ENCODE results near the gene TMEM231. TPM values are rescaled to one million over a fixed set of nuclear protein-coding genes. Genes with fewer than 3 reads are reported as not detected.
A peak's percentile ranks its signal among the peaks of the same experiment; 100 is the strongest.

Gene TMEM231
- total RNA-seq: 10 to 100 TPM in 2 of 4 donors, 1 to 10 TPM in 2; 6.0 to 11.9 (median 9.3) TPM

GRCh38 chr16:75555707-75556430 lies at the start of gene TMEM231:
TSS of gene TMEM231 (minus strand) at chr16:75556252. CDS start at chr16:75556209, 43 bp downstream.
- Histone ChIP-seq H3K4me1 (peaks cover 24% of the 10 kb centered on the region), H3K9me3 (no peaks in the 10 kb centered on the region), H3K4me3 (peak within 1 kb of the TSS; percentile 68), H3K27ac (peak within 1 kb of the TSS; percentile 73), H3K27me3 (no peaks in the 10 kb centered on the region), H3K36me3 (no peaks in the 10 kb centered on the region)
- no peak for TF ChIP-seq POLR2AphosphoS5 (IDR thresholded peaks at IDR 0.05)
- no peak for TF ChIP-seq EP300 (IDR thresholded peaks at IDR 0.05)
- no peak for TF ChIP-seq CTCF (IDR thresholded peaks at IDR 0.05)
- DNase-seq (ENCODE audit: low spot score in 2 of 2): peak; percentile 98 to 99
- 0% methylated on average over 45 of the region's 75 CpGs for WGBS

- WGBS: 74% methylated on average over 4 of the region's 4 CpGs
- H3K9me3 ChIP-seq: no peaks in the 10 kb centered on the region
- peaks cover 80% of the 10 kb centered on the region for H3K36me3 ChIP-seq
- H3K27me3 ChIP-seq: no peaks in the 10 kb centered on the region
- H3K4me3 ChIP-seq: no peak overlapping the region
- TF ChIP-seq POLR2A (IDR thresholded peaks at IDR 0.05) (no peak), CTCF (IDR thresholded peaks at IDR 0.05) (no peak), POLR2AphosphoS5 (IDR thresholded peaks at IDR 0.05) (no peak)
- DNase-seq (ENCODE audit: low spot score in 2 of 2): peak in 1 of 2 donors; percentile 11
- no peaks in the 10 kb centered on the region for H3K4me1 ChIP-seq
- H3K27ac ChIP-seq: no peak overlapping the region
These were observed 47.2 kb upstream of the TMEM231 start for GRCh38 chr16:75603241-75603640.

GRCh38 chr16:75599452-75600277 lies 43.6 kb upstream of the TMEM231 start:
- WGBS: 87% methylated on average over 5 of the region's 6 CpGs
- H3K4me3 ChIP-seq: no peak overlapping the region
- no peaks in the 10 kb centered on the region for H3K4me1 ChIP-seq
- peaks cover 65% of the 10 kb centered on the region for H3K36me3 ChIP-seq
- no peak overlapping the region for H3K27ac ChIP-seq
- no peaks in the 10 kb centered on the region for H3K27me3 ChIP-seq
- peak in 1 of 2 donors; percentile 25 for DNase-seq (ENCODE audit: low spot score in 2 of 2)
- TF ChIP-seq POLR2AphosphoS5 (IDR thresholded peaks at IDR 0.05): no peak
- no peak for TF ChIP-seq POLR2A (IDR thresholded peaks at IDR 0.05)
- TF ChIP-seq EP300 (IDR thresholded peaks at IDR 0.05): no peak
- TF ChIP-seq CTCF (IDR thresholded peaks at IDR 0.05): no peak
- no peaks in the 10 kb centered on the region for H3K9me3 ChIP-seq

GRCh38 chr16:75593825-75594820 lies 38.1 kb upstream of the TMEM231 start:
- peaks cover 22% of the 10 kb centered on the region for H3K36me3 ChIP-seq
- no peak overlapping the region for H3K4me3 ChIP-seq
- H3K27ac ChIP-seq: no peak overlapping the region
- TF ChIP-seq EP300 (IDR thresholded peaks at IDR 0.05) (no peak), POLR2A (IDR thresholded peaks at IDR 0.05) (no peak), CTCF (IDR thresholded peaks at IDR 0.05) (no peak), POLR2AphosphoS5 (IDR thresholded peaks at IDR 0.05) (no peak)
- no peaks in the 10 kb centered on the region for H3K9me3 ChIP-seq
- no peaks in the 10 kb centered on the region for H3K27me3 ChIP-seq
- 71% methylated on average over 17 of the region's 17 CpGs for WGBS
- DNase-seq (ENCODE audit: low spot score in 2 of 2): peak in 1 of 2 donors; percentile 33
- peaks cover 14% of the 10 kb centered on the region for H3K4me1 ChIP-seq
